Esophagus squamous epithelium (tissue), 5 donors: ENCODE data around the gene ILRUN. TPM values are rescaled to one million over a fixed set of nuclear protein-coding genes. Genes with fewer than 3 reads are reported as not detected.
"Not testable (repeated sequence)": the region's sequence is repeated elsewhere in the genome, so short reads cannot be mapped to it uniquely, and the experiment has no call there.

Experiments
- DNase-seq: peaks from one replicate; lab custom pipeline; 2025; lab: John Stamatoyannopoulos, UW
- H3K27ac ChIP-seq, 4 donors: fragments of 200-600 bp; sonication (generic); one replicate each; pipeline ENCODE4 v1.5.1; 2016 to 2019; ENCODE audit warnings: mild to moderate bottlenecking in 1 of 4
- H3K27me3 ChIP-seq, 4 donors: fragments of 200-600 bp; sonication (generic); 1 replicate in 3 of 4; 2 replicates in 1 of 4; pipeline versions ENCODE4 v1.5.1 to v1.6.0; 2017 to 2021; ENCODE audit warnings: antibody characterized with exemption in 1 of 4
- H3K36me3 ChIP-seq, 3 donors: fragments of 200-600 bp; sonication (generic); one replicate each; pipeline ENCODE4 v1.5.1; 2016 to 2019
- H3K4me1 ChIP-seq, 3 donors: fragments of 200-600 bp; sonication (generic); one replicate each; pipeline ENCODE4 v1.5.1; 2017 to 2019
- H3K4me3 ChIP-seq, 4 donors: fragments of 200-600 bp; sonication (generic); 1 replicate in 3 of 4; 2 replicates in 1 of 4; pipeline ENCODE4 v1.5.1; 2016 to 2019; ENCODE audit warnings: mild to moderate bottlenecking in 2 of 4, moderate library complexity in 1 of 4
- H3K9me3 ChIP-seq, 3 donors: fragments of 200-600 bp; sonication (generic); one replicate each; pipeline ENCODE4 v1.5.1; 2016 to 2019
- POLR2A ChIP-seq, 4 donors: fragments of 450-650 bp; IDR thresholded peaks; one replicate each; pipeline ENCODE4 v1.6.1; 2017; ENCODE audit warnings: antibody characterized with exemption in 4 of 4, mild to moderate bottlenecking in 4 of 4, moderate library complexity in 3 of 4
- WGBS, 2 donors: methylation state at CpG; one replicate each; pipeline ENCODE4 v1.1.5; 2018; 5-methylcytosine and 5-hydroxymethylcytosine counted together
- intact Hi-C: fragments of 100-400 bp; cut with DNase I; formaldehyde crosslinking; loops from one replicate; pipeline ENCODE4 v1.15.0; 2022
- total RNA-seq, 4 donors: library from RNA; depleted of rRNA; stranded (reverse); fragments of >200 nt; gene quantifications; one replicate each; pipeline ENCODE4 v1.1.0, GENCODE V29; 2016
- TF ChIP-seq, protein P1 (sequence below), 6 experiments: fragments of 450-650 bp in 4 of 6; fragments of 200-600 bp in 2 of 6; sonication (generic) in 2 of 6; IDR thresholded peaks; one replicate each; pipeline ENCODE4 v1.5.1; 2016 to 2019; ENCODE audit warnings: antibody characterized with exemption in 6 of 6, mild to moderate bottlenecking in 4 of 6, moderate library complexity in 4 of 6
- donor health status: DM: yes; HTN: yes; CAD: no.

ILRUN gene
- total RNA-seq, 4 donors from 2014 or later: 43.8 to 52.8 (median 50.0) TPM

DNA sequence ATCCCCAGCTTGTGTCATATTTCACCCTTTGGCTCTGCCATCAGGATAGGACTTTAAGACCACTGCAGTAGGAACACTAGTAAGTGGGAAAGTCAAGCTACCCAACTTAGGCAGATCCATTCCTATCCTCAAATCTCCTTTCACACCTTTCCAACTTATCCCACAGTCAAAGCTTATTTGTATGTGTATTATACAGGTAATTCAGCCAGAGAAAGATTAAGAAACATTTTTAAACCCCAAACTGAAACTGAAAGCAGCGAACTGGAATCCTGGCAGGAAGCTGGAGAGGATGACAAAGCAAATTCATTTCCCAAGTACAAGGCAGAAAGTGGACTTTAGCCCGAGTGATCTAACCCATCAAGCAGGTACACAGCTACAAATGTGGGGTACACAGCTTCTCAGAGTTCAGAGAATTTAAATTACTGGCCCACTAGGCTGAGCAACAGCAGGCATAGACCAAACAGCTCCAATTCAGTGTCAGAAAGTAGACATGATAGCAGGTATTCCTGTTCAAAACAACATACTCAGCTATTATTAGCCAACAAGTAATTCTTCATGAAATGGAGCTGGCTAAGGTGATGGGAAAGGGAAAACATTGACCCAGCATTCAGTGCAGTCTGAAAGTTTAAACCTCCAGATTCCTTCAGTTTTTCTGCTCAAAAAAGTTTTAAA is 39.1 kb downstream of the ILRUN start:
- Histone ChIP-seq H3K27me3 (no peaks in the 10 kb centered on the region), H3K27ac (peak overlapping the region; percentile 84 to 98 (median 92)), H3K4me1 (peaks cover 19 to 49% (median 32%) of the 10 kb centered on the region in 3 donors), H3K4me3 (peak overlapping the region; percentile 11 to 67 (median 34)), H3K9me3 (no peaks in the 10 kb centered on the region), H3K36me3 (peaks cover 0 to 20% (median 0%) of the 10 kb centered on the region in 3 donors)
- 0% methylated on average over 2 of the region's 2 CpGs for WGBS, 2 donors
- no peak for TF ChIP-seq POLR2A (IDR thresholded peaks at IDR 0.05)
- TF ChIP-seq, protein P1, sequence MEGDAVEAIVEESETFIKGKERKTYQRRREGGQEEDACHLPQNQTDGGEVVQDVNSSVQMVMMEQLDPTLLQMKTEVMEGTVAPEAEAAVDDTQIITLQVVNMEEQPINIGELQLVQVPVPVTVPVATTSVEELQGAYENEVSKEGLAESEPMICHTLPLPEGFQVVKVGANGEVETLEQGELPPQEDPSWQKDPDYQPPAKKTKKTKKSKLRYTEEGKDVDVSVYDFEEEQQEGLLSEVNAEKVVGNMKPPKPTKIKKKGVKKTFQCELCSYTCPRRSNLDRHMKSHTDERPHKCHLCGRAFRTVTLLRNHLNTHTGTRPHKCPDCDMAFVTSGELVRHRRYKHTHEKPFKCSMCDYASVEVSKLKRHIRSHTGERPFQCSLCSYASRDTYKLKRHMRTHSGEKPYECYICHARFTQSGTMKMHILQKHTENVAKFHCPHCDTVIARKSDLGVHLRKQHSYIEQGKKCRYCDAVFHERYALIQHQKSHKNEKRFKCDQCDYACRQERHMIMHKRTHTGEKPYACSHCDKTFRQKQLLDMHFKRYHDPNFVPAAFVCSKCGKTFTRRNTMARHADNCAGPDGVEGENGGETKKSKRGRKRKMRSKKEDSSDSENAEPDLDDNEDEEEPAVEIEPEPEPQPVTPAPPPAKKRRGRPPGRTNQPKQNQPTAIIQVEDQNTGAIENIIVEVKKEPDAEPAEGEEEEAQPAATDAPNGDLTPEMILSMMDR (IDR thresholded peaks at IDR 0.05): no peak
- intact Hi-C loops: no loop called here
- no peak for DNase-seq

DNA sequence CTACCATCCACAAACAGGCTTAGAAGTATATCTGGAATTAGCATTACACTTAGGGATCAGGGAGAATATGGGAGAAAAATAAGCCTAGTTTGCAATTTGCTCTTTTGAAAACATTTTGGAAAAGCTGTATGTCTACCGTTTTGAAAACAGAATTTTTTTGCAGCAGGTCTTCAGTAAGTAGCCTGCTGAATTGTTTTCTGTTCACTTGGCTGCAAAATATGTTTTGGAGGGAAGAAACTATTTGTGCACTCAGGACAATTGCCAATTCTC is 39.6 kb downstream of the ILRUN start:
- H3K9me3 ChIP-seq: no peaks in the 10 kb centered on the region
- peak overlapping the region; percentile 84 to 98 (median 92) for H3K27ac ChIP-seq
- WGBS, 2 donors: 5 to 8% methylated on average over 1 of the region's 1 CpG
- peaks cover 19 to 49% (median 32%) of the 10 kb centered on the region in 3 donors for H3K4me1 ChIP-seq
- H3K4me3 ChIP-seq: peak overlapping the region; percentile 11 to 67 (median 34)
- no peak for TF ChIP-seq POLR2A (IDR thresholded peaks at IDR 0.05)
- TF ChIP-seq, protein P1 (IDR thresholded peaks at IDR 0.05): no peak
- intact Hi-C loops: no loop called here
- H3K36me3 ChIP-seq: peaks cover 0 to 20% (median 0%) of the 10 kb centered on the region in 3 donors
- H3K27me3 ChIP-seq: no peaks in the 10 kb centered on the region
- no peak for DNase-seq

DNA sequence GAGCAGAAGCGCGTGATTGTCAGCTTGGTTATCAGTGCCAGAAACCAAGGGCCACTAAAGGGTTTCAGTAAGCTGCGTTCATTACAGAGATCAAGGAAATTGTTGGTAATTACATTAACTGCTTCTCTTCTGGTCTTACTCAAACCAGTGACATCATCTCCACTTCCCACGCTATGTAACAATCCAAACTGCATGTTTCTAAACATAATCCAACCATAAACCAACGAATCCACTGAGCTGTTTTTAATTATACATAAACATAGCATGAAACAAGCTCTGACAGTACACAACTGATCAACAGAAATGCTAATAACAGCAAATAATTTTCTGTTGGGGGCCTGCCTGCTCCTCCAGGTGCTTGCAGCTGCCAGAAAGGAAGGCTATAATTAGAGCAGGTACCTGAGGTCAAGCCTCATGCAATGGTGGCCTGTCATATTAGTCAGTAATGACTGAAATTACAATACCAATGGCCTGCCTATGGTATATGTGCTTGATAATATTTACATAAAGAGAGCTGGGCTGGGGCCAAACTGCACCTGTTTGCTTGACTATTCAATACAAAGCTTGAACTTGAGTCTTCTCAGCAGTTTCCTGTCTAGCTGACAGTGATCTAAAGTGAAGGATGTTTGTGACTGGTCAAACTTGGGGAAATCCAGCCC is 40.1 kb downstream of the ILRUN start:
- peak overlapping the region; percentile 11 to 67 (median 34) for H3K4me3 ChIP-seq
- DNase-seq: no peak
- peaks cover 0 to 23% (median 0%) of the 10 kb centered on the region in 3 donors for H3K36me3 ChIP-seq
- WGBS, 2 donors: 19 to 33% methylated on average over 5 of the region's 5 CpGs
- H3K9me3 ChIP-seq: no peaks in the 10 kb centered on the region
- intact Hi-C loops: no loop called here
- H3K4me1 ChIP-seq: peaks cover 19 to 49% (median 32%) of the 10 kb centered on the region in 3 donors
- no peaks in the 10 kb centered on the region for H3K27me3 ChIP-seq
- TF ChIP-seq POLR2A (IDR thresholded peaks at IDR 0.05): no peak
- TF ChIP-seq, protein P1 (IDR thresholded peaks at IDR 0.05): no peak
- H3K27ac ChIP-seq: peak overlapping the region; percentile 84 to 98 (median 92)

DNA sequence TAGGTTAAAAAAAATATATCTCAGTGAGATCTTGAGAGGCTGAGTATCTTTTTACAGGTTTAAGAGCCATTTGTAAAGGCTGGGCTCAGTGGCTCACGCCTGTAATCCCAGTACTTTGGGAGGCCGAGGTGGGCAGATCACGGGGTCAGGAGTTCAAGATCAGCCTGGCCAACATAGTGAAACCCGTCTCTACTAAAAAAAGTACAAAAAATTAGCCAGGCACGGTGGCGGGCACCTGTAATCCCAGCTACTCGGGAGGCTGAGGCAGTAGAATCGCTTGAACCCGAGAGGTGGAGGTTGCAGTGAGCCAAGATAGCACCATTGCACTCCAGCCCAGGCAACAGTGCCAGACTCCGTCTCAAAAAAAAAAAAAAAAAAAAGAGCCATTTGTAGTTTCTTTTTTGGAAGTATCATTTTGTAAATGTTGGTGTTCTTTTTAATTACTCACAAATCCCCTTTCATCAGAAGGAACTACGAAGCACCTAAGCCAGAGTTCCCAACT is 40.6 kb downstream of the ILRUN start:
- Histone ChIP-seq H3K4me3 (peak overlapping the region in 3 of 4 donors; percentile 32 to 67 (median 36)), H3K27ac (peak overlapping the region; percentile 84 to 98 (median 92)), H3K36me3 (peaks cover 0 to 23% (median 0%) of the 10 kb centered on the region in 3 donors), H3K4me1 (peaks cover 19 to 53% (median 32%) of the 10 kb centered on the region in 3 donors)
- intact Hi-C loops, H3K9me3 ChIP-seq, DNase-seq, H3K27me3 ChIP-seq: not testable (repeated sequence)
- WGBS, 2 donors: 67 to 69% methylated on average over 9 to 11 of the region's 11 CpGs

DNA sequence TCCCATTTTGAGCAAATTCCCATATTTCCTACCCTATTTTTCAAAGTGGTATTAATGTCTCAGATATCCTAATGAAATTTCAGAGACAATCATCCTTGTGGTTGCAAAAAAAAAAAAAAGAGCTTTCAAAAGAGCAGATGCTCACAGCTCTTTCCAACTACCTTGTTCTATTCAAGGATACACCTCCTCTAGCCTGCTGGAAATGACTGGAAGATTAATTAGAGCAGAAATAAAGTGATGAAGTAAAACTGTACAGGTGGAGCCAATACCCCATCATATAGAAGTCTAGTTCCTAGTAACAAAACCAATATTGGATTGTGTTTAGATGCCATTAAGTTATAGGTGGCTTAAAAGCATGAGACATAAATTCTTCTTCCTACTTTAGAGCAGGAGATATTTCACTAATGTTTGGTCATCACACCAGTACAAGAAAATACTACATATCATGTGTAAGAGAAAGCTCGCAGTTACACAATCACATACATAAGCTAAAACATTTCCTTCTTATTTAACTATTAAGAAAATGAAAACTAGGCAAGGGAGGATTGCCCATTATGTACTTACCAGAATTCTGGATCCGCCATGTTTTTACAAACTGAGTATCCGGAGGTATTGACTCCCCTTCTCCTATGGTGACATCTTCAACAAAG is 42.4 kb downstream of the ILRUN start:
- H3K4me1 ChIP-seq: peaks cover 19 to 46% (median 32%) of the 10 kb centered on the region in 3 donors
- no peak overlapping the region for H3K27ac ChIP-seq
- intact Hi-C loops: no loop called here
- H3K36me3 ChIP-seq: peaks cover 0 to 23% (median 0%) of the 10 kb centered on the region in 3 donors
- 94% methylated on average over 3 of the region's 3 CpGs for WGBS, 2 donors
- no peaks in the 10 kb centered on the region for H3K9me3 ChIP-seq
- H3K27me3 ChIP-seq: no peaks in the 10 kb centered on the region
- TF ChIP-seq POLR2A (IDR thresholded peaks at IDR 0.05): no peak
- TF ChIP-seq, protein P1 (IDR thresholded peaks at IDR 0.05): no peak
- H3K4me3 ChIP-seq: no peak overlapping the region
- DNase-seq: no peak
